Ectodermal cell (in vitro differentiated cells): Measurements from ENCODE around the gene H2BK1.

Experiments used
- H3K27ac ChIP-seq: 2 replicates; pipeline ENCODE4 v1.7.0; 2013; ENCODE audit warnings: mild to moderate bottlenecking, low read depth, low read length; ENCODE audit not compliant: insufficient read depth, poor library complexity, severe bottlenecking
- H3K27me3 ChIP-seq: 2 replicates; pipeline ENCODE4 v1.7.0; 2013; ENCODE audit warnings: mild to moderate bottlenecking, low read length; ENCODE audit not compliant: insufficient read depth, control insufficient read depth, poor library complexity, severe bottlenecking
- H3K36me3 ChIP-seq: one replicate; pipeline ENCODE4 v1.7.0; 2013; ENCODE audit warnings: low read length; ENCODE audit not compliant: control insufficient read depth, insufficient read depth
- H3K4me1 ChIP-seq: one replicate; pipeline ENCODE4 v1.7.0; 2013; ENCODE audit warnings: low read length; ENCODE audit not compliant: control insufficient read depth, insufficient read depth
- H3K4me3 ChIP-seq: 2 replicates; pipeline ENCODE4 v1.7.0; 2013; ENCODE audit warnings: low read depth, low read length, control low read depth; ENCODE audit not compliant: insufficient read depth
- H3K9me3 ChIP-seq: 2 replicates; pipeline ENCODE4 v1.7.0; 2013; ENCODE audit warnings: mild to moderate bottlenecking, low read length, moderate library complexity; ENCODE audit not compliant: control insufficient read depth
- WGBS, 2 experiments: methylation state at CpG; one replicate each; pipeline ENCODE4 v1.1.7; 2013; ENCODE audit warnings: missing lambda C conversion rate in 2 of 2; 5-methylcytosine and 5-hydroxymethylcytosine counted together

H2BK1 gene

GRCh38 chr7:151239837-151240459 is 29.7 kb upstream of the H2BK1 start:
- Histone ChIP-seq H3K4me1 (peaks cover 23% of the 10 kb centered on the region), H3K9me3 (no peaks in the 10 kb centered on the region), H3K36me3 (peaks cover 20% of the 10 kb centered on the region), H3K27me3 (peaks cover 6% of the 10 kb centered on the region), H3K27ac (no peak overlapping the region), H3K4me3 (no peak overlapping the region)
- WGBS, 2 experiments = 90 to 94% methylated on average over 11 of the region's 11 CpGs

DNA sequence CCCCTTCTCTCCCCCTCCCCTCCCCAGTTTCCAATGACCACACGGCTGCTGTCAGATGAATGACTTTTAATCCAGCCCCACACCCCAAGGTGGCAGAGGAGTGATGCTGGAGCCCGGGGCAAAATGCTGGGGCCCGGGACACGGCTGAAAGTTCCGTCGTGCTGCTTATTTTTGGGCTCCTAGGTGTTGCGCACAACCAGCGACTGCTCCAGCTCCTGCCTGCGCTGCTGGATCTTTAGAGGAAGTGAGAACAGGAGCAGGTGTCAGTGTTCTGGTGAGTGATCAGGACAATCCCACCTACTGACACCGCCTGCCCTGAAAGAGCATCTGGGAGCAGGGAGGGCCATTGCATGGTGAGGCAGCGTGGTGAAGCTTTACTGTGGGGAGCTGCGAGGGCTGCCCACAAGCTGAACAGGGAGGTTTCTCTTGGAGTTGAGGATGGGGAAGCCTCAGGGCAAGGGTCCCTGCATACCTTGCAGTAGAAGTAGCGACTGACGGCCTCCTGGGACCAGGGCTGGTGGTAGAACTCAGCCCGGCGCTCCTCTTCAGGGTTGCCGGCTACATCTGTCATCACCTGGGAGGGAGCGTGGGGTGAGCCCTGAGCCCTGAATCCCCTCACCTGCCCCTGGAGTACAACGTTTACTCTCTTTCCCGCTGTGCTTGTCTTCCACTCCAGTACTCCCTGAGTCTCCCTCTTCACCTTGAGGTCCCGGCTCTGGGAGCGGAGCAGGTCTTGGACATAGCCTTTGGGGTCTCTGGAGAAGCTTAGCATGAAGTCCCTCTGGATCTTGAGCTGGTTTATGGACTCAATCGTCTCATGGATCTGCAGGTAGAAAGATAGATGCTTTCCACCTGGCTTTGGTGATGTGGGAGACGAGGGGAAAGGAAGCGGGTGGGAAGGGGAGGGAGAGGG is 28.9 kb upstream of the H2BK1 start:
- no peaks in the 10 kb centered on the region for H3K9me3 ChIP-seq
- H3K4me3 ChIP-seq = no peak overlapping the region
- H3K36me3 ChIP-seq = peaks cover 20% of the 10 kb centered on the region
- H3K27me3 ChIP-seq = no peaks in the 10 kb centered on the region
- 94 to 95% methylated on average over 25 of the region's 25 CpGs for WGBS, 2 experiments
- H3K4me1 ChIP-seq = peaks cover 18% of the 10 kb centered on the region
- H3K27ac ChIP-seq = no peak overlapping the region

- H3K27me3 ChIP-seq = no peaks in the 10 kb centered on the region
- no peaks in the 10 kb centered on the region for H3K9me3 ChIP-seq
- WGBS, 2 experiments = 89 to 94% methylated on average over 17 of the region's 17 CpGs
- no peak overlapping the region for H3K27ac ChIP-seq
- no peak overlapping the region for H3K4me3 ChIP-seq
- peaks cover 20% of the 10 kb centered on the region for H3K36me3 ChIP-seq
- peaks cover 19% of the 10 kb centered on the region for H3K4me1 ChIP-seq
Observed at GRCh38 chr7:151238190-151238810, 28.0 kb upstream of the H2BK1 start.

DNA sequence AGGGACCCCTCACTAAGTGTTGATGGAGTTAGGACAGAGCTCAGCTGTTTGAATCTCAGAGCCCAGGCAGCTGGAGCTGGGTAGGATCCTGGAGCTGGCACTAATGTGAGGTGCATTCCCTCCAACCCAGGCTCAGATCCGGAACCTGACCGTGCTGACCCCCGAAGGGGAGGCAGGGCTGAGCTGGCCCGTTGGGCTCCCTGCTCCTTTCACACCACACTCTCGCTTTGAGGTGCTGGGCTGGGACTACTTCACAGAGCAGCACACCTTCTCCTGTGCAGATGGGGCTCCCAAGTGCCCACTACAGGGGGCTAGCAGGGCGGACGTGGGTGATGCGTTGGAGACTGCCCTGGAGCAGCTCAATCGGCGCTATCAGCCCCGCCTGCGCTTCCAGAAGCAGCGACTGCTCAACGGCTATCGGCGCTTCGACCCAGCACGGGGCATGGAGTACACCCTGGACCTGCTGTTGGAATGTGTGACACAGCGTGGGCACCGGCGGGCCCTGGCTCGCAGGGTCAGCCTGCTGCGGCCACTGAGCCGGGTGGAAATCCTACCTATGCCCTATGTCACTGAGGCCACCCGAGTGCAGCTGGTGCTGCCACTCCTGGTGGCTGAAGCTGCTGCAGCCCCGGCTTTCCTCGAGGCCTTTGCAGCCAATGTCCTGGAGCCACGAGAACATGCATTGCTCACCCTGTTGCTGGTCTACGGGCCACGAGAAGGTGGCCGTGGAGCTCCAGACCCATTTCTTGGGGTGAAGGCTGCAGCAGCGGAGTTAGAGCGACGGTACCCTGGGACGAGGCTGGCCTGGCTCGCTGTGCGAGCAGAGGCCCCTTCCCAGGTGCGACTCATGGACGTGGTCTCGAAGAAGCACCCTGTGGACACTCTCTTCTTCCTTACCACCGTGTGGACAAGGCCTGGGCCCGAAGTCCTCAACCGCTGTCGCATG is 27.2 kb upstream of the H2BK1 start:
- Histone ChIP-seq H3K27me3 (no peaks in the 10 kb centered on the region), H3K9me3 (no peaks in the 10 kb centered on the region), H3K4me3 (no peak overlapping the region), H3K4me1 (peaks cover 12% of the 10 kb centered on the region), H3K36me3 (peaks cover 20% of the 10 kb centered on the region), H3K27ac (no peak overlapping the region)
- WGBS, 2 experiments = 94 to 95% methylated on average over 44 of the region's 44 CpGs

DNA sequence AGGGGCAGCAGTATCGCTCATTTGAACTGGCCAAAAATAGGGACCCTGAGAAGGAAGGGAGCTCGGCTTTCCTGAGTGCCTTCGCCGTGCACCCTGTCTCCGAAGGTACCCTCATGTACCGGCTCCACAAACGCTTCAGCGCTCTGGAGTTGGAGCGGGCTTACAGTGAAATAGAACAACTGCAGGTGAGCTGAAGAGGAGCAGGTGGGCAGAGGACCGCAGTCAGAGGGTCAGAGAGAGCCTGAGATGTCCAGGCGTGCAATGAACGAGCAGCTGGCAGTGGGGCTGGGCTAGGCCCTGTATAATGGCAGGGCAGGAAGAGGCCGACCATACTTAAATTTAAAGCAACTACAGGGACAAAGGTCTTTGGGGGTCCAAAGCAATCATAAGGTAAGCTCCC is 26.1 kb upstream of the H2BK1 start:
- Histone ChIP-seq H3K9me3 (no peaks in the 10 kb centered on the region), H3K27ac (no peak overlapping the region), H3K27me3 (no peaks in the 10 kb centered on the region), H3K4me1 (peaks cover 10% of the 10 kb centered on the region), H3K4me3 (no peak overlapping the region), H3K36me3 (peaks cover 20% of the 10 kb centered on the region)
- WGBS, 2 experiments = 95% methylated on average over 13 of the region's 13 CpGs

DNA sequence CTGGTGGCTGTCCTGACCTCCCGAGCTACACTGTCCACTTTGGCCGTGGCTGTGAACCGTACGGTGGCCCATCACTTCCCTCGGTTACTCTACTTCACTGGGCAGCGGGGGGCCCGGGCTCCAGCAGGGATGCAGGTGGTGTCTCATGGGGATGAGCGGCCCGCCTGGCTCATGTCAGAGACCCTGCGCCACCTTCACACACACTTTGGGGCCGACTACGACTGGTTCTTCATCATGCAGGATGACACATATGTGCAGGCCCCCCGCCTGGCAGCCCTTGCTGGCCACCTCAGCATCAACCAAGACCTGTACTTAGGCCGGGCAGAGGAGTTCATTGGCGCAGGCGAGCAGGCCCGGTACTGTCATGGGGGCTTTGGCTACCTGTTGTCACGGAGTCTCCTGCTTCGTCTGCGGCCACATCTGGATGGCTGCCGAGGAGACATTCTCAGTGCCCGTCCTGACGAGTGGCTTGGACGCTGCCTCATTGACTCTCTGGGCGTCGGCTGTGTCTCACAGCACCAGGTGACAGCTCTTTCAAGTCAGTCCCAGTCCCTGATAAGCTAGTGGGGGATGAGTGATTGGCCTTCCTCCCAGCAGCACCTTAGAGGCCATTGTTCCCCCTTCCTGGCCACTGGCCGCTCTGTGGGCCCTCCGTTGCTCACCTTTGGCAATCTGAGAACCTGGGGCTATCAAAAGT is 25.0 kb upstream of the H2BK1 start:
- Histone ChIP-seq H3K9me3 (no peaks in the 10 kb centered on the region), H3K27ac (no peak overlapping the region), H3K27me3 (no peaks in the 10 kb centered on the region), H3K4me1 (peaks cover 10% of the 10 kb centered on the region), H3K4me3 (no peak overlapping the region), H3K36me3 (peaks cover 20% of the 10 kb centered on the region)
- 94 to 95% methylated on average over 28 of the region's 28 CpGs for WGBS, 2 experiments

- WGBS, 2 experiments = 86 to 87% methylated on average over 9 of the region's 9 CpGs
- Histone ChIP-seq H3K27ac (no peak overlapping the region), H3K4me1 (peaks cover 10% of the 10 kb centered on the region), H3K27me3 (no peaks in the 10 kb centered on the region), H3K9me3 (no peaks in the 10 kb centered on the region), H3K36me3 (peaks cover 15% of the 10 kb centered on the region), H3K4me3 (peak overlapping the region; percentile 95)
Observed at GRCh38 chr7:151233804-151234203, 23.5 kb upstream of the H2BK1 start.

GRCh38 chr7:151232917-151233701 is 22.8 kb upstream of the H2BK1 start:
- 14 to 18% methylated on average over 35 to 36 of the region's 36 CpGs for WGBS, 2 experiments
- Histone ChIP-seq H3K4me3 (peak overlapping the region; percentile 95), H3K27ac (peak overlapping the region; percentile 77), H3K9me3 (no peaks in the 10 kb centered on the region), H3K36me3 (peaks cover 10% of the 10 kb centered on the region), H3K4me1 (peaks cover 10% of the 10 kb centered on the region), H3K27me3 (no peaks in the 10 kb centered on the region)
